Measurements from ENCODE around the gene HIVEP3.

- TF ChIP-seq CTCF (IDR thresholded peaks at IDR 0.05), result no peak
- no peak for TF ChIP-seq POLR2A (IDR thresholded peaks at IDR 0.05)
Observed at GRCh38 chr1:41695118-41695745, 223.5 kb downstream of the HIVEP3 start.

All from heart left ventricle (tissue), 13 donors.